DMS53 treated with DMSO at 0.1 percent for 48 hours (cell line): ENCODE results near the gene NCAPD3.
"Not testable (repeated sequence)": the region's sequence is repeated elsewhere in the genome, so short reads cannot be mapped to it uniquely, and the experiment has no call there.

Experiments
- DNase-seq: peaks from one replicate; lab custom pipeline; 2025; ENCODE audit not compliant: unreplicated experiment; lab: John Stamatoyannopoulos, UW

Gene NCAPD3

GRCh38 chr11:134224710-134225664 is 1.2 kb upstream of the NCAPD3 start:
- DNase-seq = peak; percentile 14

GRCh38 chr11:134223121-134223520 is 646 bp downstream of the NCAPD3 start:
- DNase-seq = no peak

GRCh38 chr11:134216816-134217215 is 7.0 kb downstream of the NCAPD3 start:
- DNase-seq = no peak

GRCh38 chr11:134215836-134216235 is 7.9 kb downstream of the NCAPD3 start:
- DNase-seq = no peak

- no peak for DNase-seq
Observed at GRCh38 chr11:134207538-134208239, 16.1 kb downstream of the NCAPD3 start.

- DNase-seq = no peak
Observed at GRCh38 chr11:134206185-134206584, 17.6 kb downstream of the NCAPD3 start.

GRCh38 chr11:134205729-134206128 is 18.0 kb downstream of the NCAPD3 start:
- DNase-seq = no peak

- no peak for DNase-seq
Observed at GRCh38 chr11:134202661-134203060, 21.1 kb downstream of the NCAPD3 start.

- DNase-seq = no peak
Observed at GRCh38 chr11:134200688-134201087, 23.1 kb downstream of the NCAPD3 start.

- no peak for DNase-seq
Observed at GRCh38 chr11:134199531-134199930, 24.2 kb downstream of the NCAPD3 start.

GRCh38 chr11:134196756-134197155 is 27.0 kb downstream of the NCAPD3 start:
- no peak for DNase-seq

GRCh38 chr11:134188092-134188491 is 35.7 kb downstream of the NCAPD3 start:
- not testable (repeated sequence) for DNase-seq

- no peak for DNase-seq
Observed at GRCh38 chr11:134181707-134182106, 42.1 kb downstream of the NCAPD3 start.

GRCh38 chr11:134178032-134178674 is 45.6 kb downstream of the NCAPD3 start:
- DNase-seq = no peak

GRCh38 chr11:134176284-134176683 is 47.5 kb downstream of the NCAPD3 start:
- no peak for DNase-seq

- DNase-seq = no peak
Observed at GRCh38 chr11:134173296-134173695, 50.5 kb downstream of the NCAPD3 start.

GRCh38 chr11:134171951-134172350 is 51.8 kb downstream of the NCAPD3 start:
- DNase-seq = no peak

GRCh38 chr11:134170919-134171281 is 52.9 kb downstream of the NCAPD3 start:
- no peak for DNase-seq

GRCh38 chr11:134170177-134170918 is 53.4 kb downstream of the NCAPD3 start:
- DNase-seq = no peak

- DNase-seq = no peak
Observed at GRCh38 chr11:134164490-134165370, 59.0 kb downstream of the NCAPD3 start.
